ENCODE results near the gene B9D2. TPM values are rescaled to one million over a fixed set of nuclear protein-coding genes. Genes with fewer than 3 reads are reported as not detected.
A peak's percentile ranks its signal among the peaks of the same experiment; 100 is the strongest.

Gene B9D2
- total RNA-seq, 1 experiment from 2014 or later = 4.4 TPM

DNA sequence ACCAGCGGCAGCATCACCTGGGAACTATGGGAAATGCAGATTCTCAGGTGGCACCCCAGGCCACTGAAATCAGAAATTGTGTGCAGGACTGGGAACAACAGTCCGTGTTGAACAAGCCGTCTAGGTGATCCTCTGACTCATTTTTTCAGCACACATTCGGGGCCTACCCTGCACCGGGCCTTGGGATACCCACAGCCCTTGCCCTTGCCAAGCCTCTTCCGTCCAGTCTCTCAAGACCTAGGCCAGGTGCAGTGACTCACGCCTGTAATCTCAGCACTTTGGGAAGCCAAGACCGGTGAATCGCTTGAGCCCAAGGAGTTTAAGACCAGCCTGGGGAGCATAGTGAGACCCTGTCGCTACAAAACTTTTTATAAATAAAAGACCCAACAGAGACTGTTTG is 28.5 kb downstream of the B9D2 start:
- no peak for TF ChIP-seq EZH2phosphoT487 (IDR thresholded peaks at IDR 0.05; ENCODE audit: borderline replicate concordance, low read length)
- TF ChIP-seq, protein P1, sequence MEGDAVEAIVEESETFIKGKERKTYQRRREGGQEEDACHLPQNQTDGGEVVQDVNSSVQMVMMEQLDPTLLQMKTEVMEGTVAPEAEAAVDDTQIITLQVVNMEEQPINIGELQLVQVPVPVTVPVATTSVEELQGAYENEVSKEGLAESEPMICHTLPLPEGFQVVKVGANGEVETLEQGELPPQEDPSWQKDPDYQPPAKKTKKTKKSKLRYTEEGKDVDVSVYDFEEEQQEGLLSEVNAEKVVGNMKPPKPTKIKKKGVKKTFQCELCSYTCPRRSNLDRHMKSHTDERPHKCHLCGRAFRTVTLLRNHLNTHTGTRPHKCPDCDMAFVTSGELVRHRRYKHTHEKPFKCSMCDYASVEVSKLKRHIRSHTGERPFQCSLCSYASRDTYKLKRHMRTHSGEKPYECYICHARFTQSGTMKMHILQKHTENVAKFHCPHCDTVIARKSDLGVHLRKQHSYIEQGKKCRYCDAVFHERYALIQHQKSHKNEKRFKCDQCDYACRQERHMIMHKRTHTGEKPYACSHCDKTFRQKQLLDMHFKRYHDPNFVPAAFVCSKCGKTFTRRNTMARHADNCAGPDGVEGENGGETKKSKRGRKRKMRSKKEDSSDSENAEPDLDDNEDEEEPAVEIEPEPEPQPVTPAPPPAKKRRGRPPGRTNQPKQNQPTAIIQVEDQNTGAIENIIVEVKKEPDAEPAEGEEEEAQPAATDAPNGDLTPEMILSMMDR (conservative IDR thresholded peaks at IDR 0.05; ENCODE audit: low read depth, low read length) = no peak
- H3K36me3 ChIP-seq (ENCODE audit: low read depth, low read length) = 0 out of 2 replicates have a peak, but pooled peaks cover under 1% of the 10 kb centered on the region
- H2AFZ ChIP-seq (ENCODE audit: low read length) = no peak overlapping the region
- H3K9me2 ChIP-seq (replicated peaks; ENCODE audit: low read length) = no peaks in the 10 kb centered on the region
- no peak overlapping the region for H3K4me3 ChIP-seq (ENCODE audit: low read length)
- ChIA-PET CTCF (no interaction called here), POLR2A (ENCODE audit: unreplicated experiment) (no interaction called here)
- H3K9me3 ChIP-seq (ENCODE audit: low read length) = no peaks in the 10 kb centered on the region
- DNase-seq = peak; percentile 69
- H3K79me2 ChIP-seq (ENCODE audit: low read length) = no peaks in the 10 kb centered on the region
- no peaks in the 10 kb centered on the region for H4K20me1 ChIP-seq (ENCODE audit: low read length)
- peak; percentile 94 for ATAC-seq
- H3F3A ChIP-seq (ENCODE audit: low read length, unreplicated experiment) = no peaks in the 10 kb centered on the region
- H3K27ac ChIP-seq (ENCODE audit: low read length) = no peak overlapping the region
- no peak overlapping the region for H3K4me2 ChIP-seq (ENCODE audit: low read length)
- peaks cover 6% of the 10 kb centered on the region for H3K4me1 ChIP-seq (ENCODE audit: insufficient read depth, low read length)
- H3K9ac ChIP-seq (ENCODE audit: low read length) = no peak overlapping the region
- H3K27me3 ChIP-seq (ENCODE audit: low read length) = no peaks in the 10 kb centered on the region
- intact Hi-C loops (cut with micrococcal nuclease) = no loop called here
- no TSS peak for BruUV-seq (replicated peaks)

DNA sequence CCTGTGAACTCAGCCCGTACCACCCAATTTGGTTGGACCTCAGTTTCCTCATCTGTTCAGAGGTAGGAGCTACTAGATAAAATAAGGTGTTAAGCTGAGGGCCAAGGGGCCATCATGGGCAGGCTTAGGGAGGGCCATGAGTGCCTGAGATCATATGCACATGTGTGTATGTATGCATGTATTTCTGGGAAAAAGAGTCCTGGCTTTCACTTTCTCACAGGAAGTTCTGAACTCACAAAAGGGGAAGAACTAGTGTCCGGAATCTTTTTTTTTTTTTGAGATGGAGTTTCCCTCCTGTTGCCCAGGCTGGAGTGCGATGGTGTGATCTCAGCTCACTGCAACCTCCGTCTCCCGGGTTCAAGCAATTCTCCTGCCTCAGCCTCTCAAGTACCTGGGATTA is 29.2 kb downstream of the B9D2 start:
- H4K20me1 ChIP-seq (ENCODE audit: low read length) = no peaks in the 10 kb centered on the region
- intact Hi-C loops (cut with micrococcal nuclease) = no loop called here
- ATAC-seq = no peak
- TF ChIP-seq, protein P1 (conservative IDR thresholded peaks at IDR 0.05; ENCODE audit: low read depth, low read length) = no peak
- TF ChIP-seq EZH2phosphoT487 (IDR thresholded peaks at IDR 0.05; ENCODE audit: borderline replicate concordance, low read length) (no peak), EZH2 (IDR thresholded peaks at IDR 0.05; ENCODE audit: low read length, unreplicated experiment) (no peak)
- no peak overlapping the region for H3K4me2 ChIP-seq (ENCODE audit: low read length)
- ChIA-PET CTCF (no interaction called here), POLR2A (ENCODE audit: unreplicated experiment) (no interaction called here)
- no peak overlapping the region for H3K27ac ChIP-seq (ENCODE audit: low read length)
- no peaks in the 10 kb centered on the region for H3K36me3 ChIP-seq (ENCODE audit: low read depth, low read length)
- no peak overlapping the region for H3K4me3 ChIP-seq (ENCODE audit: low read length)
- BruUV-seq (replicated peaks) = no TSS peak
- no peak overlapping the region for H3K9ac ChIP-seq (ENCODE audit: low read length)
- H3K9me3 ChIP-seq (ENCODE audit: low read length) = no peaks in the 10 kb centered on the region
- no peaks in the 10 kb centered on the region for H3F3A ChIP-seq (ENCODE audit: low read length, unreplicated experiment)
- no peak overlapping the region for H2AFZ ChIP-seq (ENCODE audit: low read length)
- no peaks in the 10 kb centered on the region for H3K79me2 ChIP-seq (ENCODE audit: low read length)
- no peaks in the 10 kb centered on the region for H3K9me2 ChIP-seq (replicated peaks; ENCODE audit: low read length)
- no peak for DNase-seq
- H3K27me3 ChIP-seq (ENCODE audit: low read length) = no peaks in the 10 kb centered on the region
- H3K4me1 ChIP-seq (ENCODE audit: insufficient read depth, low read length) = peaks cover 6% of the 10 kb centered on the region

DNA sequence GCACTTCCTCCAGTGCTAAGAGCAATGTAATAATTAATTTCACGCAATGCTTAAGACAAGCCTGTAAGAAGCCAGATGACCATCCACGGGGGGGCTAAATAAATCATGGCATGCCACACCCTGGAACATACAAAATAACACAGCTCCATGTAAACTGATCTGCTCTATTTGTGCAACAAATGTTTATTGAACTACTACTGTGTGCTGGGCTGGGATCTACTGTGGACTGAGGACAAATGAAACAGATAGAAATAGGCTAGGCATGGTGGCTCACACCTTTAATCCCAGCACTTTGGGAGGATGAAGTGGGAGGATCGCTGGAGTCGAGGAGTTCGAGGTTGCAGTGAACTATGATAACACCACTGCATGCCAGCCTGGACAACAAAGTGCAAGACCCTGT is 31.5 kb downstream of the B9D2 start:
- TF ChIP-seq, protein P1 (conservative IDR thresholded peaks at IDR 0.05; ENCODE audit: low read depth, low read length) = no peak
- TF ChIP-seq EZH2 (IDR thresholded peaks at IDR 0.05; ENCODE audit: low read length, unreplicated experiment) (no peak), EZH2phosphoT487 (IDR thresholded peaks at IDR 0.05; ENCODE audit: borderline replicate concordance, low read length) (no peak)
- Histone ChIP-seq H3K9me2 (replicated peaks; ENCODE audit: low read length) (no peaks in the 10 kb centered on the region), H3K9me3 (ENCODE audit: low read length) (no peaks in the 10 kb centered on the region), H3K9ac (ENCODE audit: low read length) (no peak overlapping the region), H3K27ac (ENCODE audit: low read length) (no peak overlapping the region), H3K4me2 (ENCODE audit: low read length) (no peak overlapping the region), H4K20me1 (ENCODE audit: low read length) (no peaks in the 10 kb centered on the region), H3K27me3 (ENCODE audit: low read length) (no peaks in the 10 kb centered on the region), H3K4me3 (ENCODE audit: low read length) (no peak overlapping the region), H3K4me1 (ENCODE audit: insufficient read depth, low read length) (peaks cover 22% of the 10 kb centered on the region), H2AFZ (ENCODE audit: low read length) (no peak overlapping the region), H3K79me2 (ENCODE audit: low read length) (no peaks in the 10 kb centered on the region), H3K36me3 (ENCODE audit: low read depth, low read length) (no peaks in the 10 kb centered on the region), H3F3A (ENCODE audit: low read length, unreplicated experiment) (no peaks in the 10 kb centered on the region)
- ATAC-seq = no peak
- CTCF ChIA-PET = no interaction called here
- no peak for DNase-seq
- intact Hi-C loops (cut with micrococcal nuclease) = no loop called here
- no TSS peak for BruUV-seq (replicated peaks)
- POLR2A ChIA-PET (ENCODE audit: unreplicated experiment) = no interaction called here

Data from PC-3 (cell line).